Lower leg skin (tissue), 3 donors: ENCODE results near the gene UBR4.

ENCODE experiments used
- POLR2A ChIP-seq, 2 donors: fragments of 450-650 bp; IDR thresholded peaks; one replicate each; pipeline ENCODE4 v1.6.1; 2016 to 2017; ENCODE audit warnings: antibody characterized with exemption in 2 of 2, mild to moderate bottlenecking in 1 of 2, moderate library complexity in 1 of 2
- TF ChIP-seq, protein P1 (sequence below), 3 donors: fragments of 450-650 bp; IDR thresholded peaks; one replicate each; pipeline ENCODE4 v1.5.1; 2016; ENCODE audit warnings: antibody characterized with exemption in 3 of 3, mild to moderate bottlenecking in 3 of 3, moderate library complexity in 2 of 3

DNA sequence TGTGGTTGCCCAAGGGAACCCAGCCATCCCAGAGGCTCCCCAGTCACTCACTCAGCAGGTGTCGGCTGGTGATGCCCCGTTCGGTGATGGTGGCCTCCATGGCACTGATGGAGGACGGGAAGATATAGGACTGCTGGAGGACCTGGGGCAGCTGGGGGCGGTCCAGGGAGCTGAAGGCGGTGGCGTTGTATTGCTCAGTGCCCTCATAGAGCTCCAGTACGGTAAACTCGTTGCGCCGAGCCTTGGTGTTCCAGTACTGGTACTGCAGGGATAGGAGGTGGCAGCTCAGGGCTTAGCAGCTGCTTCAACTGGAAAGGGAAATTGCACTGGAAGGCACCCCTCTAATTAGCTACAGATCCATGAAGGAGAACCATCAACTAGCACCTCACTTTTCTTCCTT, 12.5 kb upstream of the UBR4 start:
- no peak for TF ChIP-seq POLR2A (IDR thresholded peaks at IDR 0.05)
- TF ChIP-seq, protein P1, sequence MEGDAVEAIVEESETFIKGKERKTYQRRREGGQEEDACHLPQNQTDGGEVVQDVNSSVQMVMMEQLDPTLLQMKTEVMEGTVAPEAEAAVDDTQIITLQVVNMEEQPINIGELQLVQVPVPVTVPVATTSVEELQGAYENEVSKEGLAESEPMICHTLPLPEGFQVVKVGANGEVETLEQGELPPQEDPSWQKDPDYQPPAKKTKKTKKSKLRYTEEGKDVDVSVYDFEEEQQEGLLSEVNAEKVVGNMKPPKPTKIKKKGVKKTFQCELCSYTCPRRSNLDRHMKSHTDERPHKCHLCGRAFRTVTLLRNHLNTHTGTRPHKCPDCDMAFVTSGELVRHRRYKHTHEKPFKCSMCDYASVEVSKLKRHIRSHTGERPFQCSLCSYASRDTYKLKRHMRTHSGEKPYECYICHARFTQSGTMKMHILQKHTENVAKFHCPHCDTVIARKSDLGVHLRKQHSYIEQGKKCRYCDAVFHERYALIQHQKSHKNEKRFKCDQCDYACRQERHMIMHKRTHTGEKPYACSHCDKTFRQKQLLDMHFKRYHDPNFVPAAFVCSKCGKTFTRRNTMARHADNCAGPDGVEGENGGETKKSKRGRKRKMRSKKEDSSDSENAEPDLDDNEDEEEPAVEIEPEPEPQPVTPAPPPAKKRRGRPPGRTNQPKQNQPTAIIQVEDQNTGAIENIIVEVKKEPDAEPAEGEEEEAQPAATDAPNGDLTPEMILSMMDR (IDR thresholded peaks at IDR 0.05): no peak
